GM12864 (cell line): ENCODE measurements around the gene RASL10B.

Source experiments
- DNase-seq: peaks from one replicate; pipeline ENCODE4 v3.0.0-alpha.2; 2011; ENCODE audit warnings: low read depth
- H3K4me3 ChIP-seq: 2 replicates; pipeline ENCODE4 v1.5.1; 2011; ENCODE audit warnings: mild to moderate bottlenecking, low read depth, low read length, control low read depth
- TF ChIP-seq, protein P1 (sequence below): IDR thresholded peaks from 2 replicates; pipeline ENCODE4 v1.5.1; 2011; ENCODE audit warnings: low read depth, mild to moderate bottlenecking, moderate library complexity, low read length, control low read depth, inconsistent platforms; ENCODE audit errors: missing control alignments

Gene RASL10B

DNA sequence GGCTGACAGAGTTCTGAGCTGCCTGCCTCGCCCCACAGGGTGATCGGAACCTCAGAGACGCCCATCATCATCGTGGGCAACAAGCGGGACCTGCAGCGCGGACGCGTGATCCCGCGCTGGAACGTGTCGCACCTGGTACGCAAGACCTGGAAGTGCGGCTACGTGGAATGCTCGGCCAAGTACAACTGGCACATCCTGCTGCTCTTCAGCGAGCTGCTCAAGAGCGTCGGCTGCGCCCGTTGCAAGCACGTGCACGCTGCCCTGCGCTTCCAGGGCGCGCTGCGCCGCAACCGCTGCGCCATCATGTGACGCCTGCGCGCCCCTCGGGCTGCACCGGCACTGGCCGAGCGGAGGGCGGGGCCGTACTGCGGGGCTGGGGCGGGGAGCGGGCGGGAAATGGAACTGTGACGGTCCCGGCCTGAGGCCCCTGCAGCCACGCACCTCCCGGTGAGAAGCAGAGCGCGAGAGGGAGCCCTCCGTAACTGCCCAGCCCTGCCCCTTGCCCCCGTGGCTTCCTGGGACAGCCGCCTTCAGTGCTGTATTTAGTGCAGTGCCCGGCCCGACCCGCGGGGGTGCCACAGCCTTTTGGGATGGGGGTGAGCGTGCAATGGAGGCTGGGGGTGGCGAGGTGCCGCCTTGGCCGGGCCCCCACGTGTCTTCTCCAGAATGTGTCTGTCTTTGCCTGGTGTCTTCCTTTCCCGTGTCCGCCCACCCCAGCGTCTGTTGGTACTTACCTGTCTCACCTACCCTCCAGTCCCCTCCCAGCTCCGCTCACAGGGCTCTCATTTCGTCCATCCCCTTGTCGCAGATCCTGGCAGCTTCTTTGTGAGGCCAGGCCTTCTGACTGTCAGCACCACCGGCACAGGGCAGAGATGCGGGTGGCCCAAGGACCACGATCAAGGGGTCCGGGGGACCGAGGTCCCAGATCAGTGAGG is 9.8 kb downstream of the RASL10B start:
- TF ChIP-seq, protein P1, sequence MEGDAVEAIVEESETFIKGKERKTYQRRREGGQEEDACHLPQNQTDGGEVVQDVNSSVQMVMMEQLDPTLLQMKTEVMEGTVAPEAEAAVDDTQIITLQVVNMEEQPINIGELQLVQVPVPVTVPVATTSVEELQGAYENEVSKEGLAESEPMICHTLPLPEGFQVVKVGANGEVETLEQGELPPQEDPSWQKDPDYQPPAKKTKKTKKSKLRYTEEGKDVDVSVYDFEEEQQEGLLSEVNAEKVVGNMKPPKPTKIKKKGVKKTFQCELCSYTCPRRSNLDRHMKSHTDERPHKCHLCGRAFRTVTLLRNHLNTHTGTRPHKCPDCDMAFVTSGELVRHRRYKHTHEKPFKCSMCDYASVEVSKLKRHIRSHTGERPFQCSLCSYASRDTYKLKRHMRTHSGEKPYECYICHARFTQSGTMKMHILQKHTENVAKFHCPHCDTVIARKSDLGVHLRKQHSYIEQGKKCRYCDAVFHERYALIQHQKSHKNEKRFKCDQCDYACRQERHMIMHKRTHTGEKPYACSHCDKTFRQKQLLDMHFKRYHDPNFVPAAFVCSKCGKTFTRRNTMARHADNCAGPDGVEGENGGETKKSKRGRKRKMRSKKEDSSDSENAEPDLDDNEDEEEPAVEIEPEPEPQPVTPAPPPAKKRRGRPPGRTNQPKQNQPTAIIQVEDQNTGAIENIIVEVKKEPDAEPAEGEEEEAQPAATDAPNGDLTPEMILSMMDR = no peak
- DNase-seq = no peak
- H3K4me3 ChIP-seq = no peak overlapping the region

- DNase-seq = no peak
- no peak overlapping the region for H3K4me3 ChIP-seq
- TF ChIP-seq, protein P1 = no peak
Measured at GRCh38 chr17:35742496-35742895, 11.1 kb downstream of the RASL10B start.

DNA sequence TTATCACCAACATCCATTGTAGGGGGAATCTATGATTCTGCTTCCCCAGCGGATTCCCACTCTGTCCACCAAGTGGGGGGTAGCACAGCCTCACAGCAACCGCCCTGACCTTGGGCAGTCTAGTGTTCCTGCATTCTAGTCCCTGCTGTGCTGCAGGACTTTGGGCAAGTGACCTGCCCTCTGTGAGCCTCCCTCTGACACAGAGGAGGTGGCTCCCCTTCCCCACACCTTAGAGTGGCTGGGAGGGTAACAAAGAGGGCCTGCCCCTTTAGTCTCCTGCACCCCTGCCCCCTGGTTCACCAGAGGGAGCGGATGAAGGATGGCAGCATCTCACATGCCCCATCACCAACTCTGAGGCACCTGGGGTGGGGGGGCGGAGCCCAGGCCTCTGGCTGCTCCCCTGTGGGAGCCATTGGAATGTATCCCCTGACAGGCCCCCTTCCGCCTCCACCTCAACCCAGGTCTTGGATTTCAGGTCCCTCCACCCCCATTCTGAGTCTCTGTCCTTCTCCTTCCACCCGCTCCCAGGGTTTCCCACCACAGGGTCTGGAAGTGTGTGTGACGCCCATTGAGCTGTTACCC is 11.5 kb downstream of the RASL10B start:
- TF ChIP-seq, protein P1 = no peak
- DNase-seq = no peak
- no peak overlapping the region for H3K4me3 ChIP-seq

- DNase-seq = no peak
- TF ChIP-seq, protein P1 = no peak
- H3K4me3 ChIP-seq = no peak overlapping the region
Measured at GRCh38 chr17:35743626-35744328, 12.3 kb downstream of the RASL10B start.

GRCh38 chr17:35744830-35745229 is 13.4 kb downstream of the RASL10B start:
- DNase-seq = no peak
- TF ChIP-seq, protein P1 = no peak

DNA sequence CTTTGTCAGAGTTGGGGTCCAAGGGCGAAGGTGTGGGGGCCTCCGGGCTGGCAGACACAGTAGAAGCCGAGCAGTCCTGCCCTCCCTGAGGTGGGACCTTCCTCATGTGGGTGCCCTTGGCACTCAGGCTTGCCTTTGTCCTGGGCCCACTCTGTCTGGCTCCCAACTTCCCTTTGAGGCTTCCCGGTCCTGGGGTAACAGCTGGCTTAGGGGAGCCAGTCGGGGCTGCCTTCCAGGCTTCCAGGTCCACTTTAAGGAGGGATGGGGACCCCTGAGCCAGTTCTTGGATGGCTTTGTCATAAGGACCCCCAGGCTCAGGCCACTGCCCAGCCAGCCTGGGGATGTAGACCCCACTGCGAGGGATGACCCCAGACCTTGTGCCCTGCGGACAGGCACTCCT is 13.8 kb downstream of the RASL10B start:
- DNase-seq = no peak
- H3K4me3 ChIP-seq = no peak overlapping the region
- TF ChIP-seq, protein P1 = no peak

More at GRCh38 chr17:35744830-35745229, 13.4 kb downstream of the RASL10B start:
- H3K4me3 ChIP-seq = no peak overlapping the region
